SU-DHL-6 (cell line): ENCODE data around the gene GOLPH3.

Experiments used
- CTCF ChIP-seq: fragments of 200-600 bp; sonication (generic); IDR thresholded peaks from one replicate; pipeline ENCODE4 v1.5.1; 2017; ENCODE audit warnings: antibody characterized with exemption, mild to moderate bottlenecking, low read length, moderate library complexity; ENCODE audit not compliant: insufficient read depth, poor library complexity, severe bottlenecking
- EZH2phosphoT487 ChIP-seq: fragments of 200-600 bp; sonication (generic), shearing (Covaris generic); conservative IDR thresholded peaks from 2 replicates; pipeline ENCODE4 v1.6.1; 2018; ENCODE audit warnings: mild to moderate bottlenecking, antibody characterized with exemption, low read length, moderate library complexity, mixed read lengths

- TF ChIP-seq CTCF (no peak), EZH2phosphoT487 (no peak)
Observed at GRCh38 chr5:32201122-32201753, 27.1 kb upstream of the GOLPH3 start.
